GM23338 (cell line): ENCODE data around the gene NLGN1. TPM values are rescaled to one million over a fixed set of nuclear protein-coding genes. Genes with fewer than 3 reads are reported as not detected.

Experiments
- ATAC-seq: fragments of 200-7000 bp; cut with Tn5 transposase; 3 replicates; pipeline ENCODE4 v1.9.1; 2020
- DNase-seq: peaks from one replicate; pipeline ENCODE4 v3.0.0-alpha.2; 2015; ENCODE audit warnings: low spot score
- H2AFZ ChIP-seq: fragments of 200-600 bp; sonication (generic); 2 replicates; pipeline ENCODE4 v1.8.0; 2016; ENCODE audit warnings: antibody characterized with exemption, mild to moderate bottlenecking, moderate library complexity
- H3F3A ChIP-seq: fragments of 200-600 bp; sonication (generic); replicated peaks from 2 replicates; pipeline ENCODE4 v1.8.0; 2017; ENCODE audit warnings: antibody characterized with exemption, mixed run types, low read depth
- H3K27ac ChIP-seq: fragments of 200-600 bp; sonication (generic); 2 replicates; pipeline ENCODE4 v1.6.1; 2016; ENCODE audit warnings: low read depth
- H3K27me3 ChIP-seq: fragments of 200-600 bp; sonication (generic); 2 replicates; pipeline ENCODE4 v1.8.0; 2016; ENCODE audit warnings: mild to moderate bottlenecking, mixed run types, moderate library complexity; ENCODE audit not compliant: insufficient read depth
- H3K36me3 ChIP-seq: fragments of 200-600 bp; sonication (generic); 2 replicates; pipeline ENCODE4 v1.8.0; 2016; ENCODE audit warnings: mild to moderate bottlenecking; ENCODE audit not compliant: insufficient read depth
- H3K4me1 ChIP-seq: fragments of 200-600 bp; sonication (generic); 2 replicates; pipeline ENCODE4 v1.8.0; 2016; ENCODE audit warnings: mild to moderate bottlenecking, moderate library complexity; ENCODE audit not compliant: insufficient read depth
- H3K4me2 ChIP-seq: fragments of 200-600 bp; sonication (generic); 2 replicates; pipeline ENCODE4 v1.7.1; 2017; ENCODE audit warnings: mixed run types
- H3K4me3 ChIP-seq: fragments of 200-600 bp; sonication (generic); 2 replicates; pipeline ENCODE4 v1.6.1; 2016; ENCODE audit warnings: mixed run types
- H3K79me2 ChIP-seq: fragments of 200-600 bp; sonication (generic); replicated peaks from 2 replicates; pipeline ENCODE4 v1.8.0; 2017; ENCODE audit warnings: mild to moderate bottlenecking; ENCODE audit not compliant: insufficient read depth
- H3K9me2 ChIP-seq: fragments of 200-600 bp; sonication (generic); 2 replicates; pipeline ENCODE4 v1.8.0; 2017; ENCODE audit not compliant: insufficient read depth
- H4K20me1 ChIP-seq: fragments of 200-600 bp; sonication (generic); replicated peaks from 2 replicates; pipeline ENCODE4 v1.8.0; 2017; ENCODE audit warnings: mild to moderate bottlenecking; ENCODE audit not compliant: insufficient read depth
- H3K27ac Mint-ChIP-seq: 2 replicates; pipeline ENCODE4 v1.8.0; 2020; ENCODE audit warnings: inconsistent platforms, mild to moderate bottlenecking, moderate library complexity, mixed read lengths
- H3K27me3 Mint-ChIP-seq: 3 replicates; pipeline ENCODE4 v1.8.0; 2022; ENCODE audit warnings: low read depth, mild to moderate bottlenecking, moderate library complexity, mixed read lengths, inconsistent platforms; ENCODE audit not compliant: insufficient read depth, poor library complexity
- H3K36me3 Mint-ChIP-seq: 3 replicates; pipeline ENCODE4 v1.8.0; 2021; ENCODE audit warnings: low read depth, mild to moderate bottlenecking, inconsistent platforms, moderate library complexity, mixed read lengths
- H3K4me1 Mint-ChIP-seq: 3 replicates; pipeline ENCODE4 v1.8.0; 2020; ENCODE audit warnings: mild to moderate bottlenecking, inconsistent platforms, mixed read lengths
- H3K4me3 Mint-ChIP-seq: 3 replicates; pipeline ENCODE4 v1.8.0; 2021; ENCODE audit warnings: moderate library complexity, mild to moderate bottlenecking, inconsistent platforms, mixed read lengths
- H3K9me3 Mint-ChIP-seq: 3 replicates; pipeline ENCODE4 v1.8.0; 2020; ENCODE audit warnings: moderate library complexity, mild to moderate bottlenecking, inconsistent platforms, mixed read lengths
- CREB1 ChIP-seq: fragments of 250-450 bp; sonication (Bioruptor Pico); IDR thresholded peaks from 2 replicates; pipeline ENCODE4 v1.5.0; 2020; ENCODE audit warnings: low read depth, mild to moderate bottlenecking, moderate library complexity
- ETS1 ChIP-seq: IDR thresholded peaks from 2 replicates; pipeline ENCODE4 v1.6.1; 2016; ENCODE audit warnings: antibody characterized with exemption
- EZH2 ChIP-seq: fragments of 200-600 bp; sonication (generic); IDR thresholded peaks from one replicate; pipeline ENCODE4 v1.8.0; 2017; ENCODE audit warnings: antibody characterized with exemption, mild to moderate bottlenecking, low read depth; ENCODE audit not compliant: unreplicated experiment
- EZH2phosphoT487 ChIP-seq: fragments of 200-600 bp; sonication (generic); IDR thresholded peaks from one replicate; pipeline ENCODE4 v1.8.1; 2018; ENCODE audit warnings: antibody characterized with exemption; ENCODE audit not compliant: unreplicated experiment
- JUNB ChIP-seq: IDR thresholded peaks from one replicate; pipeline ENCODE4 v1.6.1; 2016; ENCODE audit warnings: antibody characterized with exemption; ENCODE audit not compliant: unreplicated experiment
- NANOG ChIP-seq: IDR thresholded peaks from 2 replicates; pipeline ENCODE4 v1.6.1; 2016; ENCODE audit warnings: antibody characterized with exemption, borderline replicate concordance
- POLR2AphosphoS5 ChIP-seq: IDR thresholded peaks from 2 replicates; pipeline ENCODE4 v1.6.1; 2016; ENCODE audit warnings: antibody characterized with exemption, low read depth
- REST ChIP-seq: IDR thresholded peaks from one replicate; pipeline ENCODE4 v1.6.1; 2018; ENCODE audit warnings: antibody characterized with exemption; ENCODE audit not compliant: unreplicated experiment
- STAT1 ChIP-seq: IDR thresholded peaks from one replicate; pipeline ENCODE4 v1.6.1; 2016; ENCODE audit warnings: antibody characterized with exemption; ENCODE audit not compliant: unreplicated experiment
- ZNF114 ChIP-seq: fragments of 250-450 bp; sonication (Bioruptor Pico); IDR thresholded peaks from 2 replicates; pipeline ENCODE4 v1.5.0; 2020; ENCODE audit warnings: mild to moderate bottlenecking, moderate library complexity
- ZNF331 ChIP-seq: fragments of 250-450 bp; sonication (Bioruptor Pico); IDR thresholded peaks from 2 replicates; pipeline ENCODE4 v1.5.0; 2020; ENCODE audit warnings: low read depth, mild to moderate bottlenecking, moderate library complexity
- ZNF462 ChIP-seq: fragments of 250-450 bp; sonication (Bioruptor Pico); IDR thresholded peaks from 2 replicates; pipeline ENCODE4 v1.5.0; 2020; ENCODE audit warnings: mild to moderate bottlenecking, moderate library complexity
- polyA plus RNA-seq: library from polyadenylated mRNA; unstranded; fragments of >200 nt; fragmentation: Nextera tagmentation; extraction: Ambion mirVana; gene quantifications from 2 replicates; pipeline ENCODE4 v1.2.1, GENCODE V29; 2016
- total RNA-seq: library from RNA; depleted of rRNA; stranded (reverse); fragments of >200 nt; shearing (Covaris generic); gene quantifications from 2 replicates; pipeline ENCODE4 v1.2.3, GENCODE V29; 2014

NLGN1 gene
- total and polyA plus RNA-seq, 2 experiments from 2014 or later, result 6.5 to 18.6 TPM

GRCh38 chr3:173473237-173473636 is 75.7 kb downstream of the NLGN1 start:
- Mint-ChIP-seq H3K4me3 (no peak overlapping the region), H3K27me3 (peaks cover 3% of the 10 kb centered on the region), H3K27ac (no peak overlapping the region), H3K9me3 (peaks cover 2% of the 10 kb centered on the region; the same call in 1 of the 3 replicates), H3K4me1 (peaks cover 2% of the 10 kb centered on the region; the same call in 1 of the 3 replicates), H3K36me3 (no peaks in the 10 kb centered on the region; the same call in 2 of the 3 replicates)
- no peak overlapping the region for H2AFZ ChIP-seq
- no peaks in the 10 kb centered on the region for H3F3A ChIP-seq
- H4K20me1 ChIP-seq, result no peaks in the 10 kb centered on the region
- TF ChIP-seq ZNF114 (no peak), EZH2 (no peak), EZH2phosphoT487 (no peak), ZNF331 (no peak), STAT1 (no peak)
- no peak overlapping the region for H3K4me2 ChIP-seq
- no peak overlapping the region for H3K27ac ChIP-seq
- DNase-seq (no peak), ATAC-seq (no peak)
- H3K79me2 ChIP-seq, result no peaks in the 10 kb centered on the region
- no peaks in the 10 kb centered on the region for H3K4me1 ChIP-seq
- H3K9me2 ChIP-seq, result 0 out of 2 replicates have a peak, but pooled peaks cover 3% of the 10 kb centered on the region
- no peaks in the 10 kb centered on the region; the same call in 1 of the 2 replicates for H3K36me3 ChIP-seq
- H3K27me3 ChIP-seq, result no peaks in the 10 kb centered on the region
- no peak overlapping the region for H3K4me3 ChIP-seq

- Mint-ChIP-seq H3K27ac (no peak overlapping the region), H3K27me3 (peaks cover 2% of the 10 kb centered on the region), H3K36me3 (no peaks in the 10 kb centered on the region; the same call in 2 of the 3 replicates), H3K4me3 (no peak overlapping the region), H3K9me3 (peaks cover 2% of the 10 kb centered on the region; the same call in 1 of the 3 replicates), H3K4me1 (no peaks in the 10 kb centered on the region)
- 0 out of 2 replicates have a peak, but pooled peaks cover 3% of the 10 kb centered on the region for H3K9me2 ChIP-seq
- H2AFZ ChIP-seq, result no peak overlapping the region
- H3K79me2 ChIP-seq, result no peaks in the 10 kb centered on the region
- H4K20me1 ChIP-seq, result no peaks in the 10 kb centered on the region
- no peak overlapping the region for H3K4me3 ChIP-seq
- H3K4me1 ChIP-seq, result no peaks in the 10 kb centered on the region
- H3K36me3 ChIP-seq, result no peaks in the 10 kb centered on the region; the same call in 1 of the 2 replicates
- H3K27me3 ChIP-seq, result no peaks in the 10 kb centered on the region
- no peaks in the 10 kb centered on the region for H3F3A ChIP-seq
- DNase-seq (no peak), ATAC-seq (no peak)
- H3K27ac ChIP-seq, result no peak overlapping the region
- H3K4me2 ChIP-seq, result no peak overlapping the region
- TF ChIP-seq EZH2phosphoT487 (no peak), POLR2AphosphoS5 (no peak), EZH2 (no peak), STAT1 (no peak), REST (no peak), JUNB (no peak), CREB1 (no peak), ZNF462 (CRISPR knock-in tag) (no peak), ZNF114 (no peak), NANOG (no peak), ETS1 (no peak)
These were observed 81.8 kb downstream of the NLGN1 start for GRCh38 chr3:173479301-173479700.
